H1 (cell line): ENCODE data around the gene GMPR2. TPM values are rescaled to one million over a fixed set of nuclear protein-coding genes. Genes with fewer than 3 reads are reported as not detected.

Experiments
- CTCF ChIA-PET: fragments of 300-600 bp; sonication (Branson Sonifier 250); formaldehyde crosslinking; loops from one replicate; lab custom pipeline; 2021; ENCODE audit not compliant: partially characterized antibody; lab: Charles Lee
- POLR2A ChIA-PET: fragments of 300-600 bp; sonication (Branson Sonifier 250); formaldehyde crosslinking; loops from one replicate; lab custom pipeline; 2021; ENCODE audit warnings: inconsistent platforms; ENCODE audit not compliant: partially characterized antibody; lab: Charles Lee
- DNase-seq, 2 experiments: peaks; one replicate each; pipeline versions ENCODE4 v3.0.0 to v3.0.0-alpha.2; 2010 to 2022; ENCODE audit warnings: low spot score in 2 of 2, low read depth in 1 of 2, mixed read lengths in 1 of 2
- FAIRE-seq: peaks from 2 replicates; lab custom pipeline; 2011; peaks lifted over from hg19 to GRCh38; lab: Jason Lieb, UNC
- H2AFZ ChIP-seq: 2 replicates; pipeline ENCODE4 v1.8.1; 2012; ENCODE audit warnings: low read length, inconsistent platforms
- H2AK5ac ChIP-seq: 2 replicates; pipeline ENCODE4 v1.6.1; 2013; ENCODE audit warnings: low read depth, low read length
- H2BK120ac ChIP-seq: replicated peaks from 2 replicates; pipeline ENCODE3; 2013; ENCODE audit warnings: low read depth, low read length, inconsistent platforms
- H2BK12ac ChIP-seq: 2 replicates; pipeline ENCODE4 v1.6.1; 2013; ENCODE audit warnings: low read depth, low read length
- H2BK15ac ChIP-seq: 2 replicates; pipeline ENCODE4 v1.6.1; 2013; ENCODE audit warnings: low read length
- H2BK20ac ChIP-seq: 2 replicates; pipeline ENCODE4 v1.6.1; 2013; ENCODE audit warnings: low read length
- H2BK5ac ChIP-seq: 2 replicates; pipeline ENCODE4 v1.6.1; 2013; ENCODE audit warnings: low read depth, low read length
- H3K14ac ChIP-seq: 2 replicates; pipeline ENCODE4 v1.6.1; 2013; ENCODE audit warnings: inconsistent platforms; ENCODE audit not compliant: insufficient read length
- H3K18ac ChIP-seq: 2 replicates; pipeline ENCODE4 v1.6.1; 2013; ENCODE audit warnings: low read length; ENCODE audit errors: extremely low read depth
- H3K23ac ChIP-seq: 2 replicates; pipeline ENCODE4 v1.6.1; 2013; ENCODE audit warnings: inconsistent platforms; ENCODE audit not compliant: insufficient read length
- H3K23me2 ChIP-seq: 2 replicates; pipeline ENCODE4 v1.6.1; 2013; ENCODE audit warnings: low read depth, low read length
- H3K27ac ChIP-seq: 2 replicates; pipeline ENCODE4 v1.6.1; 2011; ENCODE audit warnings: low read depth, low read length, inconsistent platforms
- H3K27me3 ChIP-seq, 4 experiments: replicated peaks in 1 of 4; 1 replicate in 1 of 4; 2 replicates in 3 of 4; pipeline versions ENCODE4 v1.6.1 to v1.8.1; 2011 to 2013; ENCODE audit warnings: low read length in 3 of 4, mild to moderate bottlenecking in 3 of 4, inconsistent platforms in 2 of 4, mixed read lengths in 2 of 4, moderate library complexity in 1 of 4; ENCODE audit not compliant: control insufficient read depth in 3 of 4, insufficient read depth in 3 of 4; ENCODE audit errors: extremely low read depth in 1 of 4
- H3K36me3 ChIP-seq, 4 experiments: 2 replicates each; pipeline versions ENCODE4 v1.6.1 to v1.8.1; 2011 to 2013; ENCODE audit warnings: mild to moderate bottlenecking in 4 of 4, low read length in 3 of 4, moderate library complexity in 2 of 4, control low read depth in 1 of 4, inconsistent platforms in 1 of 4; ENCODE audit not compliant: insufficient read depth in 4 of 4, control insufficient read depth in 2 of 4
- H3K4ac ChIP-seq: replicated peaks from 2 replicates; pipeline ENCODE3; 2013; ENCODE audit warnings: low read length, low read depth, mixed read lengths, inconsistent platforms; ENCODE audit not compliant: insufficient read length
- H3K4me1 ChIP-seq, 4 experiments: replicated peaks in 1 of 4; 1 replicate in 1 of 4; 2 replicates in 3 of 4; pipeline versions ENCODE4 v1.6.1 to v1.8.1; 2011 to 2013; ENCODE audit warnings: low read length in 3 of 4, inconsistent platforms in 2 of 4, mixed read lengths in 1 of 4; ENCODE audit not compliant: insufficient read depth in 4 of 4, control insufficient read depth in 3 of 4
- H3K4me2 ChIP-seq, 2 experiments: 2 replicates each; pipeline versions ENCODE4 v1.6.1 to v1.8.1; 2011 to 2013; ENCODE audit warnings: low read depth in 2 of 2, low read length in 2 of 2, control low read depth in 1 of 2, inconsistent platforms in 1 of 2, mild to moderate bottlenecking in 1 of 2; ENCODE audit not compliant: insufficient read depth in 1 of 2
- H3K4me3 ChIP-seq, 4 experiments: fragments of 200-600, 300-600 bp in 1 of 4; sonication (generic), shearing (Covaris generic), sonication (Bioruptor Twin) in 1 of 4; 2 replicates each; pipeline versions ENCODE4 v1.5.1 to v1.8.1; 2011 to 2016; ENCODE audit warnings: low read length in 4 of 4, low read depth in 3 of 4, control low read depth in 2 of 4, inconsistent platforms in 2 of 4, mild to moderate bottlenecking in 2 of 4, mixed read lengths in 1 of 4, moderate library complexity in 1 of 4; ENCODE audit not compliant: insufficient read depth in 2 of 4; ENCODE audit errors: extremely low read depth in 1 of 4
- H3K56ac ChIP-seq: replicated peaks from 2 replicates; pipeline ENCODE3; 2013; ENCODE audit warnings: low read depth, mild to moderate bottlenecking, mixed read lengths, low read length, inconsistent platforms; ENCODE audit not compliant: insufficient read length
- H3K79me1 ChIP-seq: 2 replicates; pipeline ENCODE4 v1.6.1; 2013; ENCODE audit warnings: low read depth, low read length, control low read depth
- H3K79me2 ChIP-seq, 2 experiments: 2 replicates each; pipeline versions ENCODE4 v1.6.1 to v1.8.1; 2012 to 2013; ENCODE audit warnings: low read length in 2 of 2, mild to moderate bottlenecking in 2 of 2, inconsistent platforms in 1 of 2; ENCODE audit not compliant: insufficient read depth in 2 of 2, control insufficient read depth in 1 of 2
- H3K9ac ChIP-seq, 4 experiments: replicated peaks in 1 of 4; 1 replicate in 1 of 4; 2 replicates in 3 of 4; pipeline versions ENCODE4 v1.6.1 to v1.8.1; 2011 to 2013; ENCODE audit warnings: low read depth in 3 of 4, low read length in 3 of 4, control low read depth in 2 of 4, mild to moderate bottlenecking in 2 of 4, moderate library complexity in 2 of 4, inconsistent platforms in 1 of 4; ENCODE audit errors: extremely low read depth in 1 of 4
- H3K9me3 ChIP-seq, 2 experiments: 2 replicates each; pipeline versions ENCODE4 v1.6.1 to v1.8.1; 2012 to 2013; ENCODE audit warnings: mild to moderate bottlenecking in 2 of 2, moderate library complexity in 2 of 2, control low read depth in 1 of 2, inconsistent platforms in 1 of 2, low read depth in 1 of 2, low read length in 1 of 2, mixed read lengths in 1 of 2; ENCODE audit not compliant: insufficient read depth in 2 of 2
- H4K20me1 ChIP-seq, 2 experiments: replicated peaks in 1 of 2; 2 replicates each; pipeline versions ENCODE3 to v1.8.1; 2011 to 2013; ENCODE audit warnings: inconsistent platforms in 2 of 2, low read length in 2 of 2, mild to moderate bottlenecking in 1 of 2; ENCODE audit not compliant: insufficient read depth in 2 of 2, control insufficient read depth in 1 of 2
- H4K5ac ChIP-seq: 2 replicates; pipeline ENCODE4 v1.6.1; 2013; ENCODE audit warnings: low read length, low read depth, mixed read lengths, inconsistent platforms; ENCODE audit not compliant: insufficient read length
- H4K8ac ChIP-seq: 2 replicates; pipeline ENCODE4 v1.8.0; 2013; ENCODE audit warnings: mild to moderate bottlenecking, moderate library complexity, low read length, inconsistent platforms; ENCODE audit not compliant: insufficient read depth; ENCODE audit errors: extremely low read depth
- H4K91ac ChIP-seq: replicated peaks from 2 replicates; pipeline ENCODE3; 2013; ENCODE audit warnings: low read length, mixed read lengths, inconsistent platforms; ENCODE audit not compliant: insufficient read length
- CBX8 ChIP-seq: fragments of 300-800, 300-1000 bp; sonication (generic); IDR thresholded peaks from 2 replicates; pipeline ENCODE4 v1.7.1; 2016; ENCODE audit warnings: low read depth, low read length, borderline replicate concordance
- GABPA ChIP-seq: IDR thresholded peaks from 2 replicates; pipeline ENCODE4 v1.6.1; 2011; ENCODE audit warnings: mild to moderate bottlenecking, low read length, moderate library complexity, borderline replicate concordance; ENCODE audit not compliant: insufficient read depth
- JUN ChIP-seq: IDR thresholded peaks from 2 replicates; pipeline ENCODE4 v1.6.1; 2011; ENCODE audit warnings: low read depth, mild to moderate bottlenecking, improper control_type of control experiment, low read length
- MAX ChIP-seq: IDR thresholded peaks from 2 replicates; pipeline ENCODE4 v1.6.1; 2012; ENCODE audit warnings: inconsistent platforms
- PHF8 ChIP-seq: fragments of 200-600 bp; sonication (generic); conservative IDR thresholded peaks from 2 replicates; pipeline ENCODE4 v1.7.1; 2012; ENCODE audit warnings: low read depth, mild to moderate bottlenecking, inconsistent platforms, low read length, moderate library complexity
- RNF2 ChIP-seq: fragments of 200-900, 300-1000 bp; sonication (generic); IDR thresholded peaks from 2 replicates; pipeline ENCODE4 v1.7.1; 2016; ENCODE audit warnings: borderline replicate concordance, low read depth, mild to moderate bottlenecking, antibody characterized with exemption, low read length; ENCODE audit not compliant: poor library complexity, severe bottlenecking; ENCODE audit errors: missing control alignments
- SUZ12 ChIP-seq: fragments of 200-600 bp; sonication (generic); IDR thresholded peaks from 2 replicates; pipeline ENCODE4 v1.6.1; 2012; ENCODE audit warnings: mild to moderate bottlenecking, inconsistent platforms, low read length, moderate library complexity, mixed read lengths
- TAF7 ChIP-seq: optimal IDR thresholded peaks from 2 replicates; pipeline ENCODE3; 2011; ENCODE audit warnings: low read depth, mild to moderate bottlenecking, inconsistent platforms, low read length, moderate library complexity, borderline replicate concordance
- TCF12 ChIP-seq: IDR thresholded peaks from 2 replicates; pipeline ENCODE4 v1.6.1; 2011; ENCODE audit warnings: low read depth, mild to moderate bottlenecking, low read length
- USF2 ChIP-seq: IDR thresholded peaks from 2 replicates; pipeline ENCODE4 v1.6.1; 2011; ENCODE audit warnings: low read length, improper control_type of control experiment
- WGBS, 2 experiments: shearing (Covaris generic) in 1 of 2; methylation state at CpG; one replicate each; pipeline versions ENCODE4 v1.1.6 to v1.1.7; 2013 to 2015; ENCODE audit warnings: low lambda C conversion rate in 2 of 2, mixed read lengths in 2 of 2, inconsistent platforms in 1 of 2, low coverage in 1 of 2, missing lambda C conversion rate in 1 of 2; ENCODE audit not compliant: insufficient replicate concordance in 2 of 2, insufficient coverage in 1 of 2, insufficient read length in 1 of 2; ENCODE audit errors: extremely low coverage in 1 of 2, missing lambda C conversion rate in 1 of 2; 5-methylcytosine and 5-hydroxymethylcytosine counted together
- polyA plus RNA-seq, 7 experiments: library from polyadenylated mRNA; depleted of rRNA in 3 of 7; stranded (reverse) in 5 of 7; unstranded in 2 of 7; fragments of >200 nt in 5 of 7; fragments of 200-250 nt in 2 of 7; gene quantifications; 1 replicate in 5 of 7; 2 replicates in 1 of 7; 4 replicates in 1 of 7; pipeline versions ENCODE4 v1.2.1 to v1.2.3, GENCODE V29; 2011 to 2013; ENCODE audit warnings: missing spikeins in 2 of 7, mixed read lengths in 2 of 7
- total RNA-seq: library from RNA; stranded (reverse); fragmentation: NEBNext Ultra II Directional; extraction: Animal tissue kit (Norgen Biotek cat#: 25700); gene quantifications from 2 replicates; pipeline ENCODE4 v1.2.1, GENCODE V29; 2021

The GMPR2 gene
- total and polyA plus RNA-seq, 2 of the 8 experiments (the other 6 are each of a cell fraction or from before 2014, with no cell fraction given) = 61.6 to 85.3 TPM

- Histone ChIP-seq H4K91ac (no peak overlapping the region), H3K4ac (no peak overlapping the region), H3K27me3 (no peaks in the 10 kb centered on the region; a peak in 1 of 7 replicates), H3K27ac (no peak overlapping the region), H2AFZ (no peak overlapping the region), H4K8ac (peak overlapping the region; percentile 80), H3K4me1 (peaks cover 0 to 2% (median 0%) of the 10 kb centered on the region in 4 experiments; a peak in 1 of 7 replicates), H2BK120ac (no peak overlapping the region), H2AK5ac (no peak overlapping the region), H4K20me1 (peaks cover 0 to 2% of the 10 kb centered on the region in 2 experiments), H3K79me1 (no peaks in the 10 kb centered on the region), H3K9me3 (no peaks in the 10 kb centered on the region), H2BK20ac (no peak overlapping the region), H3K23me2 (no peaks in the 10 kb centered on the region), H3K56ac (no peak overlapping the region), H4K5ac (no peak overlapping the region), H3K4me3 (no peak overlapping the region), H2BK12ac (0 out of 2 replicates have a peak overlapping the region, but pooled peaks have one; percentile 9), H3K36me3 (no peaks in the 10 kb centered on the region), H3K18ac (no peak overlapping the region), H3K23ac (no peak overlapping the region), H2BK5ac (no peak overlapping the region), H3K9ac (no peak overlapping the region), H3K14ac (no peak overlapping the region), H2BK15ac (no peak overlapping the region), H3K4me2 (no peak overlapping the region), H3K79me2 (no peaks in the 10 kb centered on the region)
- WGBS, 2 experiments = 88% methylated on average over 18 of the region's 18 CpGs; no CpG with 5 or more reads in 1 of the 2 experiments
- POLR2A ChIA-PET = interaction anchor here (0.7 to 3.9 kb wide), 7 partner anchors 8 to 56 kb away, joined by 3 to 14 read pairs (median 4); partner anchors contain the start of gene RABGGTA
- FAIRE-seq = no peak
- CTCF ChIA-PET = interaction anchor here (0.5 to 3.6 kb wide), 8 partner anchors 12 to 1446 kb away, joined by 3 to 14 read pairs (median 6); partner anchors contain the start of genes CIDEB, RABGGTA and TINF2
- DNase-seq = no peak
- TF ChIP-seq MAX (no peak), USF2 (no peak), GABPA (no peak), RNF2 (no peak), TCF12 (no peak), PHF8 (no peak), CBX8 (no peak), TAF7 (no peak), SUZ12 (no peak), JUN (no peak)
Observed at GRCh38 chr14:24258548-24259265, 26.0 kb downstream of the GMPR2 start.
